ENCODE results near the gene PDPN. TPM values are rescaled to one million over a fixed set of nuclear protein-coding genes. Genes with fewer than 3 reads are reported as not detected.
A peak's percentile ranks its signal among the peaks of the same experiment; 100 is the strongest.

Gene PDPN
- total and polyA plus RNA-seq, 9 of the 15 experiments (the other 6 are each of a cell fraction or from before 2014, with no cell fraction given): 0.11 TPM; not detected in 8

- peaks cover 2 to 11% of the 10 kb centered on the region in 2 experiments; a peak in 4 of 5 replicates for H3K27me3 ChIP-seq (ENCODE audit: control insufficient read depth in 2 of 2, insufficient read depth in 2 of 2, low read length in 2 of 2)
- no peaks in the 10 kb centered on the region for H3K9me1 ChIP-seq (ENCODE audit: control insufficient read depth, insufficient read depth, low read length)
- BruUV-seq (replicated peaks): no TSS peak
- no peaks in the 10 kb centered on the region; the same call in 1 of the 2 replicates for H4K20me1 ChIP-seq (replicated peaks; ENCODE audit: control insufficient read depth, insufficient read depth, low read length)
- intact Hi-C loops (cut with micrococcal nuclease): no loop called here
- no peaks in the 10 kb centered on the region for H3K4me1 ChIP-seq (replicated peaks in 1 of 2; ENCODE audit: control insufficient read depth in 2 of 2, insufficient read depth in 2 of 2, low read length in 2 of 2)
- DNase-seq (ENCODE audit: extremely low read depth in 1 of 4, low spot score in 3 of 4) (peak in 3 of 4 experiments; percentile 22 to 29 (median 28)), FAIRE-seq (peak; percentile 26), ATAC-seq (peak; percentile 69; the same call in 2 of the 3 replicates)
- H3K27ac ChIP-seq (ENCODE audit: extremely low read depth, low read depth, low read length): no peak overlapping the region
- H3K4me2 ChIP-seq (ENCODE audit: insufficient read depth, low read length): no peak overlapping the region
- ChIA-PET CTCF (ENCODE audit: low intra/inter-chr PET ratio) (no interaction called here), POLR2A (interaction anchor here (1.1 kb wide), 1 partner anchor 9 kb away, joined by 4 read pairs; no protein-coding TSS in a partner anchor)
- no peak overlapping the region for H3K4me3 ChIP-seq
- in situ Hi-C loops (cut with MboI): no loop called here
- no peaks in the 10 kb centered on the region for H3K36me3 ChIP-seq (ENCODE audit: control insufficient read depth, insufficient read depth, low read length)
- no peaks in the 10 kb centered on the region for H3K79me2 ChIP-seq (ENCODE audit: control insufficient read depth, insufficient read depth, low read length)
- H3K9me3 ChIP-seq (replicated peaks; ENCODE audit: control insufficient read depth, insufficient read depth, low read depth, low read length): no peaks in the 10 kb centered on the region
- WGBS (ENCODE audit: insufficient coverage, low coverage, missing lambda C conversion rate): 1% methylated on average over 5 of the region's 5 CpGs
- H2AFZ ChIP-seq (ENCODE audit: low read depth, low read length): no peak overlapping the region
- H3K9ac ChIP-seq (ENCODE audit: insufficient read depth in 1 of 2, low read depth in 2 of 2, low read length in 2 of 2): no peak overlapping the region
- TF ChIP-seq SMAD1 (IDR thresholded peaks at IDR 0.05; ENCODE audit: low read depth, low read length, partially characterized antibody) (no peak), TGIF2 (CRISPR knock-in tag; IDR thresholded peaks at IDR 0.05) (no peak), HES1 (IDR thresholded peaks at IDR 0.05; ENCODE audit: low read depth) (no peak), SETDB1 (IDR thresholded peaks at IDR 0.05; ENCODE audit: low read length) (no peak), NFYB (IDR thresholded peaks at IDR 0.05; ENCODE audit: extremely low read depth, insufficient read length) (no peak), RAD21 (CRISPR knock-in tag; conservative IDR thresholded peaks at IDR 0.05 in 1 of 2, IDR thresholded peaks at IDR 0.05 in 1 of 2) (peak in 1 of 2 experiments; percentile 25; a peak in 1 of 4 replicates), FIP1L1 (IDR thresholded peaks at IDR 0.05; ENCODE audit: low read depth, low read length, poor library complexity, severe bottlenecking) (no peak), PCBP1 (IDR thresholded peaks at IDR 0.05; ENCODE audit: low read depth, low read length, poor library complexity, severe bottlenecking) (no peak), CXXC5 (CRISPR knock-in tag; IDR thresholded peaks at IDR 0.05) (no peak), BRD4 (IDR thresholded peaks at IDR 0.05) (no peak), CBFB (CRISPR knock-in tag; IDR thresholded peaks at IDR 0.05) (no peak), MBD1 (CRISPR knock-in tag; IDR thresholded peaks at IDR 0.05) (no peak), ZNF695 (CRISPR knock-in tag; IDR thresholded peaks at IDR 0.05) (no peak), TEAD2 (tag; IDR thresholded peaks at IDR 0.05) (no peak), PRPF4 (IDR thresholded peaks at IDR 0.05; ENCODE audit: insufficient read depth, low read depth, low read length, poor library complexity, severe bottlenecking) (no peak)
- TF ChIP-seq, protein P1, sequence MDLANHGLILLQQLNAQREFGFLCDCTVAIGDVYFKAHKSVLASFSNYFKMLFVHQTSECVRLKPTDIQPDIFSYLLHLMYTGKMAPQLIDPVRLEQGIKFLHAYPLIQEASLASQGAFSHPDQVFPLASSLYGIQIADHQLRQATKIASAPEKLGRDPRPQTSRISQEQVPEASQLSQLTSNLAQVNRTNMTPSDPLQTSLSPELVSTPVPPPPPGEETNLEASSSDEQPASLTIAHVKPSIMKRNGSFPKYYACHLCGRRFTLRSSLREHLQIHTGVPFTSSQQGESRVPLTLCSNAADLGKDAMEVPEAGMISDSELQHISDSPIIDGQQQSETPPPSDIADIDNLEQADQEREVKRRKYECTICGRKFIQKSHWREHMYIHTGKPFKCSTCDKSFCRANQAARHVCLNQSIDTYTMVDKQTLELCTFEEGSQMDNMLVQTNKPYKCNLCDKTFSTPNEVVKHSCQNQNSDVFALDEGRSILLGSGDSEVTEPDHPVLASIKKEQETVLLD (IDR thresholded peaks at IDR 0.05): no peak
- TF ChIP-seq, protein P2, sequence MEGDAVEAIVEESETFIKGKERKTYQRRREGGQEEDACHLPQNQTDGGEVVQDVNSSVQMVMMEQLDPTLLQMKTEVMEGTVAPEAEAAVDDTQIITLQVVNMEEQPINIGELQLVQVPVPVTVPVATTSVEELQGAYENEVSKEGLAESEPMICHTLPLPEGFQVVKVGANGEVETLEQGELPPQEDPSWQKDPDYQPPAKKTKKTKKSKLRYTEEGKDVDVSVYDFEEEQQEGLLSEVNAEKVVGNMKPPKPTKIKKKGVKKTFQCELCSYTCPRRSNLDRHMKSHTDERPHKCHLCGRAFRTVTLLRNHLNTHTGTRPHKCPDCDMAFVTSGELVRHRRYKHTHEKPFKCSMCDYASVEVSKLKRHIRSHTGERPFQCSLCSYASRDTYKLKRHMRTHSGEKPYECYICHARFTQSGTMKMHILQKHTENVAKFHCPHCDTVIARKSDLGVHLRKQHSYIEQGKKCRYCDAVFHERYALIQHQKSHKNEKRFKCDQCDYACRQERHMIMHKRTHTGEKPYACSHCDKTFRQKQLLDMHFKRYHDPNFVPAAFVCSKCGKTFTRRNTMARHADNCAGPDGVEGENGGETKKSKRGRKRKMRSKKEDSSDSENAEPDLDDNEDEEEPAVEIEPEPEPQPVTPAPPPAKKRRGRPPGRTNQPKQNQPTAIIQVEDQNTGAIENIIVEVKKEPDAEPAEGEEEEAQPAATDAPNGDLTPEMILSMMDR (IDR thresholded peaks at IDR 0.05 in 2 of 3, conservative IDR thresholded peaks at IDR 0.05 in 1 of 3; ENCODE audit: insufficient read depth in 2 of 3, low read depth in 1 of 3, low read length in 3 of 3): peak; percentile 34 to 62 (median 61); a peak in 5 of 6 replicates
Measured at GRCh38 chr1:13570924-13571323, 12.7 kb upstream of the PDPN start.

All from K562 (cell line).